Esophagus squamous epithelium (tissue), 5 donors: ENCODE measurements around the gene ANKRD44. TPM values are rescaled to one million over a fixed set of nuclear protein-coding genes. Genes with fewer than 3 reads are reported as not detected.

Experiments
- DNase-seq: peaks from one replicate; lab custom pipeline; 2025; lab: John Stamatoyannopoulos, UW
- H3K27ac ChIP-seq, 4 donors: fragments of 200-600 bp; sonication (generic); one replicate each; pipeline ENCODE4 v1.5.1; 2016 to 2019; ENCODE audit warnings: mild to moderate bottlenecking in 1 of 4
- H3K27me3 ChIP-seq, 4 donors: fragments of 200-600 bp; sonication (generic); 1 replicate in 3 of 4; 2 replicates in 1 of 4; pipeline versions ENCODE4 v1.5.1 to v1.6.0; 2017 to 2021; ENCODE audit warnings: antibody characterized with exemption in 1 of 4
- H3K36me3 ChIP-seq, 3 donors: fragments of 200-600 bp; sonication (generic); one replicate each; pipeline ENCODE4 v1.5.1; 2016 to 2019
- H3K4me1 ChIP-seq, 3 donors: fragments of 200-600 bp; sonication (generic); one replicate each; pipeline ENCODE4 v1.5.1; 2017 to 2019
- H3K4me3 ChIP-seq, 4 donors: fragments of 200-600 bp; sonication (generic); 1 replicate in 3 of 4; 2 replicates in 1 of 4; pipeline ENCODE4 v1.5.1; 2016 to 2019; ENCODE audit warnings: mild to moderate bottlenecking in 2 of 4, moderate library complexity in 1 of 4
- H3K9me3 ChIP-seq, 3 donors: fragments of 200-600 bp; sonication (generic); one replicate each; pipeline ENCODE4 v1.5.1; 2016 to 2019
- POLR2A ChIP-seq, 4 donors: fragments of 450-650 bp; IDR thresholded peaks; one replicate each; pipeline ENCODE4 v1.6.1; 2017; ENCODE audit warnings: antibody characterized with exemption in 4 of 4, mild to moderate bottlenecking in 4 of 4, moderate library complexity in 3 of 4
- WGBS, 2 donors: methylation state at CpG; one replicate each; pipeline ENCODE4 v1.1.5; 2018; 5-methylcytosine and 5-hydroxymethylcytosine counted together
- intact Hi-C: fragments of 100-400 bp; cut with DNase I; formaldehyde crosslinking; loops from one replicate; pipeline ENCODE4 v1.15.0; 2022
- total RNA-seq, 4 donors: library from RNA; depleted of rRNA; stranded (reverse); fragments of >200 nt; gene quantifications; one replicate each; pipeline ENCODE4 v1.1.0, GENCODE V29; 2016
- TF ChIP-seq, protein P1 (sequence below), 6 experiments: fragments of 450-650 bp in 4 of 6; fragments of 200-600 bp in 2 of 6; sonication (generic) in 2 of 6; IDR thresholded peaks; one replicate each; pipeline ENCODE4 v1.5.1; 2016 to 2019; ENCODE audit warnings: antibody characterized with exemption in 6 of 6, mild to moderate bottlenecking in 4 of 6, moderate library complexity in 4 of 6
- donor health status: DM: yes; HTN: yes; CAD: no.

The ANKRD44 gene
- total RNA-seq, 4 donors from 2014 or later: 4.5 to 54.0 (median 11.4) TPM

DNA sequence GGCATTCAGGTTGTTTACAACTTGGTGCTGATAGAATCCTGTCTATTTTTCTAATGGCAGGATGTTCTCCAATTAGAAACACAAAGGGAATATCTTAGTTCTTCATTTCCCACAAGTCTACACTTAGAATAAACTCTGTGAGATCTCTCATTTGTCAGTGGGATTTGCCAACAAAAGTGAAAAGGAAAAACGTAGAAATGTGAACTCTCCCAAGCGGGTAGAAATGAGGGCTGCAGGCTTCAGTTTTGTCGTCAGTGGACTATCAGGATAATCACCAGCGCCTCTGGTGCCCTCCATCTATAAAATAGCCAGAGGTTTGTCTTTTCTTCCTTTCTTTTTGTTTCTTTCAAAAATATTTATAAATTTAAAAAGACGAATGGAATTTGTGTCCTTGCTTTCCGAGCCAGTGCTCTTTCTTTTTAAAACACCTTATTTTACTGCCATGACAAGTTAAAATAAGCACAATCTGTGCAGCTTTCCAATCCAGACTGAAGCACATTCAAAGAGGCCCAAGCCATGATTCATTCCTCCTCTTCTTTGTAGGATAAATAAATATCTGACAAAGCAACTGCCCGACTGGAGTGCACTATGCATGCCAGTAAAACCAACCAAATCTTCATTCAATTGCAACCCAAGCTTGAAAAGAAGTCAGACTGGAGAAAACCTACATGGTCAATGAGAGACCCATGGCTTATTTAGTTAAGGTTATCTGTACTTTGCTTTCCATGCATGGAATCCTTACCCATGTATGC is 185.8 kb downstream of the ANKRD44 start:
- H3K4me3 ChIP-seq: no peak overlapping the region
- intact Hi-C loops: no loop called here
- TF ChIP-seq, protein P1, sequence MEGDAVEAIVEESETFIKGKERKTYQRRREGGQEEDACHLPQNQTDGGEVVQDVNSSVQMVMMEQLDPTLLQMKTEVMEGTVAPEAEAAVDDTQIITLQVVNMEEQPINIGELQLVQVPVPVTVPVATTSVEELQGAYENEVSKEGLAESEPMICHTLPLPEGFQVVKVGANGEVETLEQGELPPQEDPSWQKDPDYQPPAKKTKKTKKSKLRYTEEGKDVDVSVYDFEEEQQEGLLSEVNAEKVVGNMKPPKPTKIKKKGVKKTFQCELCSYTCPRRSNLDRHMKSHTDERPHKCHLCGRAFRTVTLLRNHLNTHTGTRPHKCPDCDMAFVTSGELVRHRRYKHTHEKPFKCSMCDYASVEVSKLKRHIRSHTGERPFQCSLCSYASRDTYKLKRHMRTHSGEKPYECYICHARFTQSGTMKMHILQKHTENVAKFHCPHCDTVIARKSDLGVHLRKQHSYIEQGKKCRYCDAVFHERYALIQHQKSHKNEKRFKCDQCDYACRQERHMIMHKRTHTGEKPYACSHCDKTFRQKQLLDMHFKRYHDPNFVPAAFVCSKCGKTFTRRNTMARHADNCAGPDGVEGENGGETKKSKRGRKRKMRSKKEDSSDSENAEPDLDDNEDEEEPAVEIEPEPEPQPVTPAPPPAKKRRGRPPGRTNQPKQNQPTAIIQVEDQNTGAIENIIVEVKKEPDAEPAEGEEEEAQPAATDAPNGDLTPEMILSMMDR (IDR thresholded peaks at IDR 0.05): no peak
- no peak for TF ChIP-seq POLR2A (IDR thresholded peaks at IDR 0.05)
- WGBS, 2 donors: 55 to 65% methylated on average over 7 of the region's 7 CpGs
- no peak for DNase-seq
- H3K9me3 ChIP-seq: no peaks in the 10 kb centered on the region
- H3K27ac ChIP-seq: peak overlapping the region in 1 of 4 donors; percentile 14
- H3K4me1 ChIP-seq: peaks cover 0 to under 1% (median 0%) of the 10 kb centered on the region in 3 donors
- H3K36me3 ChIP-seq: peaks cover 0 to 28% (median 0%) of the 10 kb centered on the region in 3 donors
- H3K27me3 ChIP-seq: no peaks in the 10 kb centered on the region

DNA sequence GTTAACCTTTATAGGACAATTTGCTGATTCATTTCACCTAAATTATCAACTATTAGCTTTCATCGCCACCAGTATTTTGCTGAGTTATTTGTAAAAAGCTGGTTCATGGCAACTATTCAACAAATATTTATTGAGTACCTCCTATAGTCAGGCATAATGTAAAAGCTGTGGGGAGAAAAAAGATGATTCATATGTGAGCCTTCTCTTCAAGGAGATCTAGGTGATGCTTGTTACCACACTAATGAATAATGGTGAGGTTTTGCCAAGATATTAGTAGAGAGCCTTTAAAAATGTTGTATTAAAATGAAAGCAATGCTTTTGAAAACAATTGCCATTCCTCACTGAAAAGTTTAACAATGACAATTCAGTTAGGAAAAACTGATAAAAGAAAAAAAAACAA is 187.8 kb downstream of the ANKRD44 start:
- Histone ChIP-seq H3K36me3 (peaks cover 0 to 32% (median 0%) of the 10 kb centered on the region in 3 donors), H3K27me3 (no peaks in the 10 kb centered on the region), H3K9me3 (no peaks in the 10 kb centered on the region), H3K27ac (no peak overlapping the region), H3K4me1 (no peaks in the 10 kb centered on the region), H3K4me3 (no peak overlapping the region)
- 95 to 96% methylated on average over 1 of the region's 1 CpG for WGBS, 2 donors
- TF ChIP-seq, protein P1 (IDR thresholded peaks at IDR 0.05): no peak
- no peak for TF ChIP-seq POLR2A (IDR thresholded peaks at IDR 0.05)
- DNase-seq: no peak
- intact Hi-C loops: no loop called here

DNA sequence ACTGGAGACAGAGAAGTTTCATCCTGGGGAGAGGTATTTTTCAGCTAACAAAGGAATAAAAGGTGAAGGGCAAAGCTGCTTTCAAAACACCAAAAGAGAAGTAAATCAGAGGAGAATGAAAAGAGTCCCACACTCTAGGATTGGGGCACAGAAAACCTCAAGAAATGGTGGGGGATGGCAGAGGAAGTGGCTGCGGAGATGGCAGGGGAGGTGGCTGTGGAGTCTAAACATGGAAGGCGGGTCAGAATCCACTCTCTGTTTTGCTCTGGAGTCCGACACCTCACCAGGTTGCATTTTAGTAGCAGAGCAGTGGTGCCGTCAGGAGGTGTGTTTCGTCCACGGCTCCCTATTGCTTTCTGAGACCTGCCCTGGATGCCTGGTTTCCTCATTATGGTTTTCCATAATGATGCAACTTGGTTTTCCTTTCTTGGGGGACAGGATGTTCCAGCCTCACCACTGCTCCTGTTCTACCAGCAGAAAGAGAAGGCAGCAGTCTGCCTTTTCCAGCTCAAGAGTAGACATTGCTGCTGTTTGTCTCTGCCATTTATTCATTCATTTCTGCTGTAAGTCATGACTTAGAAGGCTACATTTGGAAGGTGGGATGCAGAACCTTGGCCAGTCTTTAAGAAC is 188.7 kb downstream of the ANKRD44 start:
- H3K4me3 ChIP-seq: no peak overlapping the region
- H3K27me3 ChIP-seq: no peaks in the 10 kb centered on the region
- 82 to 85% methylated on average over 6 of the region's 6 CpGs for WGBS, 2 donors
- no peak for TF ChIP-seq POLR2A (IDR thresholded peaks at IDR 0.05)
- TF ChIP-seq, protein P1 (IDR thresholded peaks at IDR 0.05): no peak
- peaks cover 0 to 32% (median 0%) of the 10 kb centered on the region in 3 donors for H3K36me3 ChIP-seq
- H3K27ac ChIP-seq: no peak overlapping the region
- H3K4me1 ChIP-seq: no peaks in the 10 kb centered on the region
- no peaks in the 10 kb centered on the region for H3K9me3 ChIP-seq
- intact Hi-C loops: no loop called here
- DNase-seq: no peak

DNA sequence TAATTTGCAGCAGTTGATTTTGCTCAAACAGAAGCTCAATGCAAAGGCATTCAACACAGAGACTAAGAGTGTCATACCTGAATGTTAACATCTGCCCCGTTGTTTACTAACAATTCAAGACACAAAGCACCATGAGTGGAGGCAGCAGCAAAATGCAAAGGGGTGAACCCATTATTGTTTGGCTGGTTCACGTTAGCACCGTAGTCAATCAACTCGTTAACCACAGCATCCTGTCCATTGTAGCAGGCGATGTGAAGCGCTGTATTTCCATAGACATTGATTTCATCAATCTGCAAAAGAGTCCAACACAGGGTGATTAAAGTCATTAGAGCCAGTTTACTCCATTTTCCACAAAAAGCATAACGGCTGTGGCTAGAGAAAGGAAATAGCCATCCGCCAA is 189.3 kb downstream of the ANKRD44 start:
- TF ChIP-seq POLR2A (IDR thresholded peaks at IDR 0.05): no peak
- TF ChIP-seq, protein P1 (IDR thresholded peaks at IDR 0.05): no peak
- no peak for DNase-seq
- Histone ChIP-seq H3K4me1 (no peaks in the 10 kb centered on the region), H3K27me3 (no peaks in the 10 kb centered on the region), H3K36me3 (peaks cover 0 to 32% (median 0%) of the 10 kb centered on the region in 3 donors), H3K9me3 (no peaks in the 10 kb centered on the region), H3K27ac (no peak overlapping the region), H3K4me3 (no peak overlapping the region)
- WGBS, 2 donors: 93 to 94% methylated on average over 8 of the region's 8 CpGs
- intact Hi-C loops: no loop called here

DNA sequence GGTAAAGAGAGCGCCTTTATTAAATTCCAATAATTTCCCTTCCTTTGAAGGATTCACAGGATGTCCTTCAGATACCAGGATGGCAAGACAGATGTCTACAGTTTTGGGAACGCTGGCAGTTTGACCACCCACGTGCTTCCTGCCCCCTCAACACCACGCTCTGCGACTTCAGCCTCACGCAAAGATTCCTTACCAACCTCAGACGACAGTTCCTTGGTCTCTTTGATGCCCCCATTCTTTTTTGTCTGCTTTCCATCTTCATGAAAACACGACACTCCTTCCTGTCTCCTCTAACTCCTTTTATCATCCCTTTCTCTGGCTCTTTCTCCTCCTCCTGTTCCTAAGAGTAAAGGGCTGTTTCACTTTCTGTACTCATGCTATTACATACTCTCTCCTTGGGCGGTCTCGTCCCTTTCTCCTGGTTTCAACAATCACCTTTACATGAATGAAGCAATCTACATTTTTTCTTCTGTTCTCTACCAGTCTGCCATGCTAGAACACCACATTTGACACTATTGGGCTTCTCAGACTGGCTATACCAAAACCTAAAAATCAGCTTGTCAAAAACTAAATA is 194.2 kb downstream of the ANKRD44 start:
- no peak overlapping the region for H3K4me3 ChIP-seq
- no peaks in the 10 kb centered on the region for H3K27me3 ChIP-seq
- intact Hi-C loops: loop anchor here (10.0 kb wide), 1 partner anchor 258 kb away; no protein-coding TSS in a partner anchor
- no peak for DNase-seq
- 82 to 86% methylated on average over 10 of the region's 10 CpGs for WGBS, 2 donors
- no peak for TF ChIP-seq POLR2A (IDR thresholded peaks at IDR 0.05)
- TF ChIP-seq, protein P1 (IDR thresholded peaks at IDR 0.05): no peak
- H3K4me1 ChIP-seq: no peaks in the 10 kb centered on the region
- peaks cover 0 to 19% (median 0%) of the 10 kb centered on the region in 3 donors for H3K36me3 ChIP-seq
- no peaks in the 10 kb centered on the region for H3K9me3 ChIP-seq
- no peak overlapping the region for H3K27ac ChIP-seq
